ENCODE measurements around the gene MYO16. TPM values are rescaled to one million over a fixed set of nuclear protein-coding genes. Genes with fewer than 3 reads are reported as not detected.

MYO16 gene
- total and polyA plus RNA-seq, 2 of the 4 experiments (the other 2 are of a cell fraction): under 0.01 to 0.03 TPM

- Histone ChIP-seq H4K5ac (ENCODE audit: low read depth, low read length) (no peak overlapping the region), H3K9me3 (ENCODE audit: control insufficient read depth, insufficient read depth, low read length) (no peaks in the 10 kb centered on the region), H2AFZ (replicated peaks; ENCODE audit: low read length, poor library complexity) (no peak overlapping the region), H2BK5ac (ENCODE audit: low read depth, low read length, poor library complexity, severe bottlenecking) (no peak overlapping the region), H3K14ac (replicated peaks; ENCODE audit: low read depth, low read length) (no peak overlapping the region), H3K36me3 (ENCODE audit: control insufficient read depth, insufficient read depth, low read length) (no peaks in the 10 kb centered on the region), H2BK15ac (ENCODE audit: low read depth, low read length) (no peak overlapping the region), H2AK9ac (replicated peaks; ENCODE audit: low read depth, low read length, poor library complexity) (no peak overlapping the region), H3K4me1 (ENCODE audit: control insufficient read depth, insufficient read depth, low read length) (no peaks in the 10 kb centered on the region), H4K20me1 (ENCODE audit: insufficient read depth, low read length) (no peaks in the 10 kb centered on the region), H3K27me3 (ENCODE audit: control insufficient read depth, insufficient read depth, low read length) (no peaks in the 10 kb centered on the region), H4K91ac (ENCODE audit: insufficient read depth, low read depth, low read length) (no peak overlapping the region), H3K9me1 (ENCODE audit: insufficient read depth, low read length) (no peaks in the 10 kb centered on the region), H3K23ac (ENCODE audit: low read depth, low read length) (no peak overlapping the region), H2BK20ac (ENCODE audit: low read depth, low read length) (no peak overlapping the region), H3K18ac (ENCODE audit: low read depth, low read length) (no peak overlapping the region), H2BK120ac (ENCODE audit: low read depth, low read length) (no peak overlapping the region), H4K8ac (ENCODE audit: low read depth in 2 of 2, low read length in 2 of 2) (no peak overlapping the region), H3K4me2 (ENCODE audit: low read depth, low read length) (no peak overlapping the region), H3K79me1 (ENCODE audit: low read depth in 1 of 2, low read length in 2 of 2) (no peaks in the 10 kb centered on the region), H2AK5ac (ENCODE audit: low read depth, low read length) (no peak overlapping the region), H3K56ac (ENCODE audit: extremely low read depth, insufficient read depth, low read length) (no peak overlapping the region), H3K9ac (ENCODE audit: low read depth, low read length) (no peak overlapping the region), H3K4ac (ENCODE audit: low read depth, low read length) (no peak overlapping the region), H3K4me3 (ENCODE audit: insufficient read depth, low read depth, low read length) (no peak overlapping the region), H3K27ac (ENCODE audit: insufficient read depth, low read length) (no peak overlapping the region)
- 100% methylated on average over 1 of the region's 6 CpGs; no CpG with 5 or more reads in 1 of the 2 experiments for WGBS, 2 experiments (ENCODE audit: extremely low coverage in 2 of 2, insufficient read length in 1 of 2)
- TF ChIP-seq RCOR1 (IDR thresholded peaks at IDR 0.05; ENCODE audit: insufficient replicate concordance, low read length): no peak
- no peak for TF ChIP-seq NFE2L2 (IDR thresholded peaks at IDR 0.05; ENCODE audit: low read depth, low read length)
- no peak for TF ChIP-seq CEBPB (IDR thresholded peaks at IDR 0.05; ENCODE audit: low read depth, low read length)
- no peak for TF ChIP-seq RFX5 (IDR thresholded peaks at IDR 0.05; ENCODE audit: low read depth, low read length)
- TF ChIP-seq BHLHE40 (IDR thresholded peaks at IDR 0.05; ENCODE audit: low read depth, low read length): no peak
- no peak for TF ChIP-seq MAZ (IDR thresholded peaks at IDR 0.05; ENCODE audit: borderline replicate concordance, low read depth, low read length)
- ATAC-seq (ENCODE audit: low read depth) (no peak), DNase-seq (no peak)
- intact Hi-C loops (cut with micrococcal nuclease): no loop called here
- POLR2A ChIA-PET (ENCODE audit: unreplicated experiment): no interaction called here
- dilution Hi-C loops (cut with HindIII; ENCODE audit: low sequenced_read_pairs, unreplicated experiment): no loop called here
- no TSS peak for BruUV-seq (replicated peaks)
- in situ Hi-C loops (cut with MboI; ENCODE audit: low sequenced_read_pairs): no loop called here
- CTCF ChIA-PET: interaction anchor here (0.7 kb wide), 1 partner anchor 261 kb away, joined by 3 read pairs; no protein-coding TSS in a partner anchor
Observed at GRCh38 chr13:109235901-109236300, 606.5 kb downstream of the MYO16 start.
